Fibroblast of skin of scalp (primary cell): ENCODE data around the gene P2RX4.
"Not testable (repeated sequence)": the region's sequence is repeated elsewhere in the genome, so short reads cannot be mapped to it uniquely, and the experiment has no call there.

Source experiments
- DNase-seq: peaks from one replicate; pipeline ENCODE4 v3.0.0-alpha.2; 2013

Gene P2RX4

GRCh38 chr12:121223292-121224285, 13.7 kb downstream of the P2RX4 start:
- DNase-seq = no peak

- DNase-seq = no peak
Observed at GRCh38 chr12:121224591-121224990, 14.7 kb downstream of the P2RX4 start.

- DNase-seq = no peak
Observed at GRCh38 chr12:121226399-121226798, 16.5 kb downstream of the P2RX4 start.

GRCh38 chr12:121226871-121227270, 16.9 kb downstream of the P2RX4 start:
- DNase-seq = not testable (repeated sequence)

GRCh38 chr12:121227294-121227693, 17.4 kb downstream of the P2RX4 start:
- no peak for DNase-seq

- DNase-seq = no peak
Observed at GRCh38 chr12:121228919-121229665, 19.2 kb downstream of the P2RX4 start.

- DNase-seq = peak; percentile 73
Observed at GRCh38 chr12:121229826-121230537, 20.1 kb downstream of the P2RX4 start.

GRCh38 chr12:121230538-121230907, 20.6 kb downstream of the P2RX4 start:
- no peak for DNase-seq

GRCh38 chr12:121232163-121232562, 22.2 kb downstream of the P2RX4 start:
- DNase-seq = no peak

GRCh38 chr12:121232977-121233627, 23.2 kb downstream of the P2RX4 start:
- no peak for DNase-seq

GRCh38 chr12:121233628-121234020, 23.7 kb downstream of the P2RX4 start:
- DNase-seq = no peak

GRCh38 chr12:121236776-121237175, 26.8 kb downstream of the P2RX4 start:
- no peak for DNase-seq

- DNase-seq = no peak
Observed at GRCh38 chr12:121237415-121237814, 27.5 kb downstream of the P2RX4 start.

- DNase-seq = no peak
Observed at GRCh38 chr12:121238086-121238485, 28.2 kb downstream of the P2RX4 start.

GRCh38 chr12:121238604-121239350, 28.8 kb downstream of the P2RX4 start:
- no peak for DNase-seq

GRCh38 chr12:121239351-121240061, 29.6 kb downstream of the P2RX4 start:
- no peak for DNase-seq

- no peak for DNase-seq
Observed at GRCh38 chr12:121240062-121240420, 30.1 kb downstream of the P2RX4 start.

GRCh38 chr12:121240484-121241101, 30.7 kb downstream of the P2RX4 start:
- peak; percentile 38 for DNase-seq

- DNase-seq = peak; percentile 12
Observed at GRCh38 chr12:121241156-121241970, 31.4 kb downstream of the P2RX4 start.

GRCh38 chr12:121245031-121245430, 35.1 kb downstream of the P2RX4 start:
- DNase-seq = no peak
